Cerebellar cortex (tissue), 1 donor: ENCODE data around the gene ACAP1.
"Not testable (repeated sequence)": the region's sequence is repeated elsewhere in the genome, so short reads cannot be mapped to it uniquely, and the experiment has no call there.

Experiments used
- DNase-seq: peaks from one replicate; pipeline ENCODE4 v3.0.0-alpha.2; 2015; ENCODE audit warnings: low spot score

Gene ACAP1

GRCh38 chr17:7328840-7329373, 7.4 kb upstream of the ACAP1 start, which contains the start of gene NEURL4:
TSS of gene NEURL4 (minus strand) at chr17:7329335. CDS start at chr17:7329312, 23 bp downstream.
- DNase-seq, result no peak

- peak; percentile 99 for DNase-seq
These were observed 6.8 kb upstream of the ACAP1 start for GRCh38 chr17:7329374-7329996.

- DNase-seq, result peak; percentile 86
These were observed 6.2 kb upstream of the ACAP1 start for GRCh38 chr17:7329997-7330637.

- no peak for DNase-seq
These were observed 5.7 kb upstream of the ACAP1 start for GRCh38 chr17:7330638-7331015.

GRCh38 chr17:7332111-7332510, 4.2 kb upstream of the ACAP1 start:
- no peak for DNase-seq

GRCh38 chr17:7332600-7333069, 3.7 kb upstream of the ACAP1 start:
- DNase-seq, result not testable (repeated sequence)

- no peak for DNase-seq
These were observed 1.3 kb upstream of the ACAP1 start for GRCh38 chr17:7334938-7335538.

- not testable (repeated sequence) for DNase-seq
These were observed 564 bp upstream of the ACAP1 start for GRCh38 chr17:7335765-7336164.

- not testable (repeated sequence) for DNase-seq
These were observed 1.3 kb downstream of the ACAP1 start for GRCh38 chr17:7337600-7337999.

GRCh38 chr17:7340179-7340578, 3.9 kb downstream of the ACAP1 start:
- DNase-seq, result no peak

GRCh38 chr17:7341842-7342241, 5.5 kb downstream of the ACAP1 start:
- DNase-seq, result no peak

GRCh38 chr17:7343250-7343649, 6.9 kb downstream of the ACAP1 start:
- no peak for DNase-seq

- no peak for DNase-seq
These were observed 10.7 kb downstream of the ACAP1 start for GRCh38 chr17:7346761-7347614.

- DNase-seq, result no peak
These were observed 11.5 kb downstream of the ACAP1 start for GRCh38 chr17:7347630-7348477.

- peak; percentile 53 for DNase-seq
These were observed 12.3 kb downstream of the ACAP1 start for GRCh38 chr17:7348478-7349242.

GRCh38 chr17:7351665-7352502, 15.6 kb downstream of the ACAP1 start, which contains the start of gene KCTD11:
TSS of gene KCTD11 (plus strand) at chr17:7352162.
- peak; percentile 85 for DNase-seq

- DNase-seq, result no peak
These were observed 16.2 kb downstream of the ACAP1 start for GRCh38 chr17:7352503-7352889.

- DNase-seq, result no peak
These were observed 16.7 kb downstream of the ACAP1 start for GRCh38 chr17:7352910-7353635.
